Mucosa of rectum (tissue), 2 donors: ENCODE results near the gene MLKL.
A peak's percentile ranks its signal among the peaks of the same experiment; 100 is the strongest.

Experiments
- H3K27ac ChIP-seq, 2 donors: one replicate each; pipeline ENCODE4 v1.7.0; 2013; ENCODE audit warnings: inconsistent platforms in 2 of 2, low read depth in 2 of 2, low read length in 2 of 2
- H3K27me3 ChIP-seq, 2 donors: one replicate each; pipeline ENCODE4 v1.7.0; 2013; ENCODE audit warnings: low read length in 2 of 2; ENCODE audit not compliant: control insufficient read depth in 2 of 2, insufficient read depth in 2 of 2
- H3K36me3 ChIP-seq, 2 donors: one replicate each; pipeline ENCODE4 v1.7.0; 2013; ENCODE audit warnings: low read length in 2 of 2; ENCODE audit not compliant: control insufficient read depth in 2 of 2, insufficient read depth in 2 of 2
- H3K4me1 ChIP-seq, 2 donors: one replicate each; pipeline ENCODE4 v1.7.0; 2013; ENCODE audit warnings: low read length in 2 of 2, mild to moderate bottlenecking in 1 of 2; ENCODE audit not compliant: control insufficient read depth in 2 of 2, insufficient read depth in 2 of 2
- H3K4me3 ChIP-seq, 2 donors: one replicate each; pipeline ENCODE4 v1.7.0; 2013; ENCODE audit warnings: low read length in 2 of 2
- H3K9ac ChIP-seq, 2 donors: one replicate each; pipeline ENCODE4 v1.7.0; 2013; ENCODE audit warnings: low read length in 2 of 2, low read depth in 1 of 2, mild to moderate bottlenecking in 1 of 2
- H3K9me3 ChIP-seq, 2 donors: one replicate each; pipeline ENCODE4 v1.7.0; 2013; ENCODE audit warnings: low read length in 2 of 2; ENCODE audit not compliant: control insufficient read depth in 2 of 2
- donor health status: healthy.
- donor health status: Normal muscosa, but diverticular disease.

The MLKL gene

GRCh38 chr16:74742051-74742481, 41.4 kb upstream of the MLKL start:
- no peaks in the 10 kb centered on the region for H3K9me3 ChIP-seq
- H3K27ac ChIP-seq = peak overlapping the region; percentile 86 to 99
- H3K4me3 ChIP-seq = no peak overlapping the region
- peaks cover 27 to 35% of the 10 kb centered on the region in 2 donors for H3K4me1 ChIP-seq
- H3K9ac ChIP-seq = peak overlapping the region; percentile 17 to 57
- peaks cover 0 to 7% of the 10 kb centered on the region in 2 donors for H3K36me3 ChIP-seq
- no peaks in the 10 kb centered on the region for H3K27me3 ChIP-seq

GRCh38 chr16:74740795-74741304, 40.2 kb upstream of the MLKL start:
- H3K9ac ChIP-seq = peak overlapping the region; percentile 70 to 81
- H3K9me3 ChIP-seq = no peaks in the 10 kb centered on the region
- no peaks in the 10 kb centered on the region for H3K27me3 ChIP-seq
- H3K4me1 ChIP-seq = peaks cover 27 to 35% of the 10 kb centered on the region in 2 donors
- H3K27ac ChIP-seq = peak overlapping the region; percentile 84 to 86
- no peak overlapping the region for H3K4me3 ChIP-seq
- peaks cover 0 to 7% of the 10 kb centered on the region in 2 donors for H3K36me3 ChIP-seq

- no peak overlapping the region for H3K9ac ChIP-seq
- H3K27me3 ChIP-seq = no peaks in the 10 kb centered on the region
- H3K36me3 ChIP-seq = peaks cover 0 to 7% of the 10 kb centered on the region in 2 donors
- peaks cover 20 to 28% of the 10 kb centered on the region in 2 donors for H3K4me1 ChIP-seq
- no peak overlapping the region for H3K27ac ChIP-seq
- H3K4me3 ChIP-seq = no peak overlapping the region
- H3K9me3 ChIP-seq = no peaks in the 10 kb centered on the region
These were observed 38.6 kb upstream of the MLKL start for GRCh38 chr16:74739275-74739674.

GRCh38 chr16:74738816-74739215, 38.2 kb upstream of the MLKL start:
- no peaks in the 10 kb centered on the region for H3K27me3 ChIP-seq
- H3K4me1 ChIP-seq = peaks cover 20 to 28% of the 10 kb centered on the region in 2 donors
- no peaks in the 10 kb centered on the region for H3K9me3 ChIP-seq
- no peak overlapping the region for H3K4me3 ChIP-seq
- H3K9ac ChIP-seq = no peak overlapping the region
- H3K36me3 ChIP-seq = peaks cover 0 to 7% of the 10 kb centered on the region in 2 donors
- no peak overlapping the region for H3K27ac ChIP-seq

GRCh38 chr16:74738113-74738541, 37.5 kb upstream of the MLKL start:
- H3K9ac ChIP-seq = no peak overlapping the region
- H3K4me3 ChIP-seq = no peak overlapping the region
- H3K9me3 ChIP-seq = no peaks in the 10 kb centered on the region
- H3K36me3 ChIP-seq = peaks cover 0 to 7% of the 10 kb centered on the region in 2 donors
- H3K27me3 ChIP-seq = no peaks in the 10 kb centered on the region
- peaks cover 16 to 24% of the 10 kb centered on the region in 2 donors for H3K4me1 ChIP-seq
- peak overlapping the region in 1 of 2 donors; percentile 22 for H3K27ac ChIP-seq

GRCh38 chr16:74737521-74737920, 36.9 kb upstream of the MLKL start:
- Histone ChIP-seq H3K27ac (no peak overlapping the region), H3K27me3 (no peaks in the 10 kb centered on the region), H3K4me1 (peaks cover 13 to 18% of the 10 kb centered on the region in 2 donors), H3K36me3 (peaks cover 0 to 7% of the 10 kb centered on the region in 2 donors), H3K9me3 (no peaks in the 10 kb centered on the region), H3K9ac (no peak overlapping the region), H3K4me3 (no peak overlapping the region)

GRCh38 chr16:74736531-74737157, 36.0 kb upstream of the MLKL start:
- no peak overlapping the region for H3K4me3 ChIP-seq
- peaks cover 0 to 7% of the 10 kb centered on the region in 2 donors for H3K36me3 ChIP-seq
- peaks cover 8 to 10% of the 10 kb centered on the region in 2 donors for H3K4me1 ChIP-seq
- no peaks in the 10 kb centered on the region for H3K9me3 ChIP-seq
- no peak overlapping the region for H3K9ac ChIP-seq
- H3K27ac ChIP-seq = no peak overlapping the region
- H3K27me3 ChIP-seq = no peaks in the 10 kb centered on the region

- Histone ChIP-seq H3K4me3 (no peak overlapping the region), H3K36me3 (peaks cover 0 to 7% of the 10 kb centered on the region in 2 donors), H3K4me1 (peaks cover 3 to 5% of the 10 kb centered on the region in 2 donors), H3K9ac (no peak overlapping the region), H3K27me3 (no peaks in the 10 kb centered on the region), H3K27ac (no peak overlapping the region), H3K9me3 (no peaks in the 10 kb centered on the region)
These were observed 34.9 kb upstream of the MLKL start for GRCh38 chr16:74735554-74735953.

- Histone ChIP-seq H3K27me3 (no peaks in the 10 kb centered on the region), H3K4me1 (peaks cover 3 to 10% of the 10 kb centered on the region in 2 donors), H3K4me3 (no peak overlapping the region), H3K9me3 (no peaks in the 10 kb centered on the region), H3K27ac (no peak overlapping the region), H3K9ac (no peak overlapping the region), H3K36me3 (peaks cover 0 to 7% of the 10 kb centered on the region in 2 donors)
These were observed 34.4 kb upstream of the MLKL start for GRCh38 chr16:74735162-74735452.

- peaks cover 9 to 15% of the 10 kb centered on the region in 2 donors for H3K4me1 ChIP-seq
- H3K36me3 ChIP-seq = peaks cover 0 to 4% of the 10 kb centered on the region in 2 donors
- H3K27me3 ChIP-seq = no peaks in the 10 kb centered on the region
- H3K9me3 ChIP-seq = no peaks in the 10 kb centered on the region
- no peak overlapping the region for H3K9ac ChIP-seq
- H3K27ac ChIP-seq = no peak overlapping the region
- no peak overlapping the region for H3K4me3 ChIP-seq
These were observed 33.9 kb upstream of the MLKL start for GRCh38 chr16:74734361-74735161.
